K562 (cell line): ENCODE results near the gene RORC. TPM values are rescaled to one million over a fixed set of nuclear protein-coding genes. Genes with fewer than 3 reads are reported as not detected.

Experiments used
- ATAC-seq: fragments of 200-7000 bp; cut with Tn5 transposase; 3 replicates; pipeline ENCODE4 v1.9.1; 2020; ENCODE audit warnings: moderate library complexity
- BruUV-seq: library from RNA; stranded (reverse); fragments of 400-500 nt; replicated peaks from 2 replicates; lab custom pipeline; 2021; lab: Mats Ljungman, UMichigan
- CTCF ChIA-PET: fragments of 300-600 bp; formaldehyde crosslinking; extraction: SDS; loops from one replicate; lab custom pipeline; 2021; ENCODE audit warnings: low intra/inter-chr PET ratio; lab: Yijun Ruan, JAX
- POLR2A ChIA-PET: fragments of 300-600, 350-650 bp; sonication (Branson Sonifier 250); formaldehyde crosslinking; extraction: SDS; loops from one replicate; lab custom pipeline; 2021; ENCODE audit warnings: antibody characterized with exemption, inconsistent platforms; lab: Yijun Ruan, JAX
- DNase-seq, 4 experiments: peaks; one replicate each; pipeline versions ENCODE4 v3.0.0 to v3.0.0-alpha.2; 2011 to 2018; ENCODE audit warnings: low spot score in 3 of 4, mixed read lengths in 3 of 4; ENCODE audit errors: extremely low read depth in 1 of 4
- FAIRE-seq: peaks from 2 replicates; lab custom pipeline; 2011; peaks lifted over from hg19 to GRCh38; lab: Jason Lieb, UNC
- H2AFZ ChIP-seq: 2 replicates; pipeline ENCODE4 v1.6.0; 2011; ENCODE audit warnings: low read depth, low read length, control low read depth, inconsistent platforms
- H3K27ac ChIP-seq: fragments of 200-600 bp; 3 replicates; pipeline ENCODE4 v1.8.0; 2011; ENCODE audit warnings: low read depth, mild to moderate bottlenecking, control low read depth, inconsistent platforms, low read length, moderate library complexity, mixed read lengths; ENCODE audit errors: extremely low read depth
- H3K27me3 ChIP-seq, 2 experiments: fragments of 300-600 bp in 1 of 2; 2 replicates in 1 of 2; 3 replicates in 1 of 2; pipeline versions ENCODE4 v1.6.0 to v1.8.0; 2011; ENCODE audit warnings: inconsistent platforms in 2 of 2, low read length in 2 of 2, mild to moderate bottlenecking in 1 of 2, mixed read lengths in 1 of 2, moderate library complexity in 1 of 2; ENCODE audit not compliant: control insufficient read depth in 2 of 2, insufficient read depth in 2 of 2
- H3K36me3 ChIP-seq: fragments of 300-600 bp; 3 replicates; pipeline ENCODE4 v1.8.0; 2011; ENCODE audit warnings: mild to moderate bottlenecking, low read length, inconsistent platforms; ENCODE audit not compliant: control insufficient read depth, insufficient read depth
- H3K4me1 ChIP-seq, 2 experiments: fragments of 200-600 bp in 1 of 2; replicated peaks in 1 of 2; 2 replicates in 1 of 2; 3 replicates in 1 of 2; pipeline versions ENCODE4 v1.5.1 to v1.8.0; 2011; ENCODE audit warnings: inconsistent platforms in 2 of 2, low read length in 2 of 2, mild to moderate bottlenecking in 1 of 2, mixed read lengths in 1 of 2, moderate library complexity in 1 of 2; ENCODE audit not compliant: control insufficient read depth in 2 of 2, insufficient read depth in 2 of 2
- H3K4me2 ChIP-seq: 2 replicates; pipeline ENCODE4 v1.6.1; 2011; ENCODE audit warnings: low read length, control low read depth, inconsistent platforms, mixed read lengths; ENCODE audit not compliant: insufficient read depth
- H3K4me3 ChIP-seq: fragments of 200-600 bp; sonication (generic), shearing (Covaris generic); 2 replicates; pipeline ENCODE4 v1.5.1; 2016; ENCODE audit warnings: control low read depth, inconsistent platforms
- H3K79me2 ChIP-seq: fragments of 200-600 bp; 3 replicates; pipeline ENCODE4 v1.8.0; 2011; ENCODE audit warnings: low read length, inconsistent platforms; ENCODE audit not compliant: control insufficient read depth, insufficient read depth
- H3K9ac ChIP-seq, 2 experiments: 2 replicates each; pipeline versions ENCODE4 v1.6.0 to v1.6.1; 2011; ENCODE audit warnings: low read depth in 2 of 2, low read length in 2 of 2, control low read depth in 1 of 2, inconsistent platforms in 1 of 2, mild to moderate bottlenecking in 1 of 2, mixed read lengths in 1 of 2; ENCODE audit not compliant: insufficient read depth in 1 of 2
- H3K9me1 ChIP-seq: one replicate; pipeline ENCODE4 v1.6.0; 2011; ENCODE audit warnings: inconsistent platforms, mild to moderate bottlenecking, low read length, moderate library complexity; ENCODE audit not compliant: control insufficient read depth, insufficient read depth
- H3K9me3 ChIP-seq: replicated peaks from 2 replicates; pipeline ENCODE4 v1.5.1; 2011; ENCODE audit warnings: low read depth, low read length, inconsistent platforms; ENCODE audit not compliant: control insufficient read depth, insufficient read depth
- H4K20me1 ChIP-seq: replicated peaks from 2 replicates; pipeline ENCODE4 v1.6.1; 2011; ENCODE audit warnings: low read length, inconsistent platforms, mixed read lengths; ENCODE audit not compliant: control insufficient read depth, insufficient read depth
- CREM ChIP-seq: IDR thresholded peaks from 2 replicates; pipeline ENCODE4 v1.6.1; 2014; ENCODE audit warnings: antibody characterized with exemption, low read depth
- CTCF ChIP-seq, 3 experiments: IDR thresholded peaks in 2 of 3; conservative IDR thresholded peaks in 1 of 3; 2 replicates each; pipeline ENCODE4 v1.5.1; 2011 to 2012; ENCODE audit warnings: low read length in 3 of 3, mild to moderate bottlenecking in 3 of 3, control low read depth in 2 of 3, improper control_type of control experiment in 1 of 3, inconsistent platforms in 1 of 3, low read depth in 1 of 3, mixed read lengths in 1 of 3, moderate library complexity in 1 of 3; ENCODE audit not compliant: insufficient read depth in 2 of 3
- EGR1 ChIP-seq: fragments of 450-650 bp; conservative IDR thresholded peaks from 2 replicates; pipeline ENCODE4 v1.6.1; 2017; ENCODE audit warnings: mild to moderate bottlenecking
- ELF2 ChIP-seq: fragments of 250-450 bp; sonication (Bioruptor Pico); IDR thresholded peaks from 2 replicates; pipeline ENCODE4 v1.5.0; 2021; ENCODE audit warnings: mild to moderate bottlenecking
- ERF ChIP-seq: fragments of 450-650 bp; formaldehyde crosslinking; IDR thresholded peaks from 2 replicates; pipeline ENCODE4 v1.4.0; 2020; ENCODE audit warnings: mild to moderate bottlenecking, mixed read lengths
- HMGN3 ChIP-seq: IDR thresholded peaks from 2 replicates; pipeline ENCODE4 v1.6.1; 2011; ENCODE audit warnings: borderline replicate concordance, low read depth, mild to moderate bottlenecking, mixed read lengths, low read length; ENCODE audit not compliant: insufficient read length; ENCODE audit errors: extremely low read depth
- NFATC3 ChIP-seq: fragments of 450-650 bp; IDR thresholded peaks from 2 replicates; pipeline ENCODE4 v1.6.1; 2017; ENCODE audit warnings: mild to moderate bottlenecking
- NFE2 ChIP-seq: IDR thresholded peaks from 2 replicates; pipeline ENCODE4 v1.6.1; 2014; ENCODE audit warnings: antibody characterized with exemption, low read depth
- NUFIP1 ChIP-seq: fragments of 450-650 bp; IDR thresholded peaks from 2 replicates; pipeline ENCODE4 v1.6.1; 2018; ENCODE audit not compliant: partially characterized antibody
- TRIM28 ChIP-seq: fragments of 450-650 bp; IDR thresholded peaks from 2 replicates; pipeline ENCODE4 v1.6.1; 2017
- ZBTB2 ChIP-seq: fragments of 450-650 bp; IDR thresholded peaks from 2 replicates; pipeline ENCODE4 v1.6.1; 2016; ENCODE audit warnings: antibody characterized with exemption
- ZNF699 ChIP-seq: fragments of 250-450 bp; sonication (Bioruptor Pico); IDR thresholded peaks from 2 replicates; pipeline ENCODE4 v1.8.0; 2021; ENCODE audit warnings: mild to moderate bottlenecking, moderate library complexity; ENCODE audit not compliant: insufficient replicate concordance
- WGBS: fragments of 100-300 bp; shearing (Covaris generic); methylation state at CpG from one replicate; pipeline ENCODE4 v1.1.6; 2016; ENCODE audit warnings: low coverage, mixed read lengths; ENCODE audit not compliant: insufficient coverage; ENCODE audit errors: missing lambda C conversion rate; 5-methylcytosine and 5-hydroxymethylcytosine counted together
- in situ Hi-C: fragments of 300-500 bp; cut with MboI; formaldehyde crosslinking; loops from 4 replicates; pipeline ENCODE4 v1.15.0; 2018; ENCODE audit warnings: inconsistent platforms, mixed read lengths
- intact Hi-C: fragments of 100-400 bp; cut with micrococcal nuclease; formaldehyde crosslinking; loops from 2 replicates; pipeline ENCODE4 v1.14.2; 2022
- polyA plus RNA-seq, 8 experiments: library from polyadenylated mRNA; depleted of rRNA in 4 of 8; stranded (reverse) in 5 of 8; unstranded in 3 of 8; fragments of >200 nt; fragmentation: Nextera tagmentation in 2 of 8; fragmentation: Illumina TruSeq in 1 of 8; extraction: Ambion mirVana in 2 of 8; extraction: Trizol in 1 of 8; gene quantifications; 2 replicates each; pipeline versions ENCODE4 v1.2.1 to v1.2.3, GENCODE V29; 2011 to 2014; ENCODE audit warnings: inconsistent platforms in 1 of 8, missing spikeins in 1 of 8
- total RNA-seq, 7 experiments: library from RNA; depleted of rRNA in 6 of 7; stranded (reverse); fragments of >200 nt in 6 of 7; fragmentation: Illumina TruSeq in 2 of 7; extraction: Trizol in 2 of 7; gene quantifications; 2 replicates each; pipeline versions ENCODE4 v1.2.1 to v1.2.3, GENCODE V29; 2011 to 2021; ENCODE audit warnings: low replicate concordance in 1 of 7
- TF ChIP-seq, protein P1 (sequence below): IDR thresholded peaks from 2 replicates; pipeline ENCODE4 v1.6.1; 2012; ENCODE audit warnings: low read depth, low read length, improper control_type of control experiment, borderline replicate concordance
- TF ChIP-seq, protein P2 (sequence below): fragments of 450-650 bp; IDR thresholded peaks from 2 replicates; pipeline ENCODE4 v1.6.1; 2016; ENCODE audit warnings: borderline replicate concordance

Gene RORC
- total and polyA plus RNA-seq, 9 of the 15 experiments (the other 6 are each of a cell fraction or from before 2014, with no cell fraction given): not detected

DNA sequence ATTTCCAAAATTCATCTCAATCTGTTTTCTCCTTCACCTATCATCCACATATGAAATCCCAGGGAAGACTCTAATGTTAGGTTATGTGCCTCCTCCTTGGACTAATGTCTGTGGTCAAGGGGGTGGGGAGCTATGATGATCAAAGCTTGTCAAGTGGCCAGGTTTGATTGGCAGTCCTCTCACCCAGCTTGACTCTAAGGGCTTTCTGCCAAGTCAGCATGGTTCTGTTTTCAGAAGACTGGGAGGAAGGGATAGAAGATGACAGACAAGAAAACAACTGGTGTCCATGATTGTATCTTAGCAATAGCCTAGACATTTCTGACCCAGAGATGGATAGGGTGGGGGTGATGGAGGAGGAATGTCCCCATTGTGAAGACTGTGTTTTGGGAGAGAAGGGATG lies 31.0 kb upstream of the RORC start (continued):
- peak; percentile 39; the same call in 1 of the 2 replicates for TF ChIP-seq NFE2

- H3K9ac ChIP-seq: 0 out of 4 replicates have a peak overlapping the region, but pooled peaks of 1 of the 2 experiments have one; percentile 2
- FAIRE-seq (no peak), DNase-seq (peak in 1 of 4 experiments; percentile 10), ATAC-seq (peak; percentile 27; the same call in 2 of the 3 replicates)
- no peaks in the 10 kb centered on the region for H3K79me2 ChIP-seq
- BruUV-seq: no TSS peak
- peaks cover 0 to 21% of the 10 kb centered on the region in 2 experiments; a peak in 1 of 5 replicates for H3K27me3 ChIP-seq
- peaks cover 3% of the 10 kb centered on the region for H3K9me1 ChIP-seq
- no peak overlapping the region for H3K4me3 ChIP-seq
- H2AFZ ChIP-seq: no peak overlapping the region
- H3K27ac ChIP-seq: no peak overlapping the region
- peaks cover 0 to 2% of the 10 kb centered on the region in 2 experiments; a peak in 3 of 5 replicates for H3K4me1 ChIP-seq
- in situ Hi-C loops: no loop called here
- WGBS: 8% methylated on average over 7 of the region's 7 CpGs
- no peaks in the 10 kb centered on the region for H3K36me3 ChIP-seq
- ChIA-PET POLR2A (no interaction called here), CTCF (no interaction called here)
- no peaks in the 10 kb centered on the region for H3K9me3 ChIP-seq
- intact Hi-C loops: no loop called here
- H4K20me1 ChIP-seq: no peaks in the 10 kb centered on the region
- TF ChIP-seq EGR1 (no peak), ERF (CRISPR knock-in tag) (no peak), ELF2 (CRISPR knock-in tag) (no peak), CREM (no peak), CTCF (IDR thresholded peaks at IDR 0.05 in 2 of 3, conservative IDR thresholded peaks at IDR 0.05 in 1 of 3; ENCODE audit: insufficient read depth in 2 of 3, low read depth in 1 of 3, low read length in 3 of 3) (no peak), HMGN3 (no peak), TRIM28 (no peak), ZBTB2 (no peak), NFATC3 (no peak), NUFIP1 (no peak), ZNF699 (no peak)
- TF ChIP-seq, protein P1, sequence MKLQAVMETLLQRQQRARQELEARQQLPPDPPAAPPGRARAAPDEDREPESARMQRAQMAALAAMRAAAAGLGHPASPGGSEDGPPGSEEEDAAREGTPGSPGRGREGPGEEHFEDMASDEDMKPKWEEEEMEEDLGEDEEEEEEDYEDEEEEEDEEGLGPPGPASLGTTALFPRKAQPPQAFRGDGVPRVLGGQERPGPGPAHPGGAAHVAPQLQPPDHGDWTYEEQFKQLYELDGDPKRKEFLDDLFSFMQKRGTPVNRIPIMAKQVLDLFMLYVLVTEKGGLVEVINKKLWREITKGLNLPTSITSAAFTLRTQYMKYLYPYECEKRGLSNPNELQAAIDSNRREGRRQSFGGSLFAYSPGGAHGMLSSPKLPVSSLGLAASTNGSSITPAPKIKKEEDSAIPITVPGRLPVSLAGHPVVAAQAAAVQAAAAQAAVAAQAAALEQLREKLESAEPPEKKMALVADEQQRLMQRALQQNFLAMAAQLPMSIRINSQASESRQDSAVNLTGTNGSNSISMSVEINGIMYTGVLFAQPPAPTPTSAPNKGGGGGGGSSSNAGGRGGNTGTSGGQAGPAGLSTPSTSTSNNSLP: no peak
- TF ChIP-seq, protein P2, sequence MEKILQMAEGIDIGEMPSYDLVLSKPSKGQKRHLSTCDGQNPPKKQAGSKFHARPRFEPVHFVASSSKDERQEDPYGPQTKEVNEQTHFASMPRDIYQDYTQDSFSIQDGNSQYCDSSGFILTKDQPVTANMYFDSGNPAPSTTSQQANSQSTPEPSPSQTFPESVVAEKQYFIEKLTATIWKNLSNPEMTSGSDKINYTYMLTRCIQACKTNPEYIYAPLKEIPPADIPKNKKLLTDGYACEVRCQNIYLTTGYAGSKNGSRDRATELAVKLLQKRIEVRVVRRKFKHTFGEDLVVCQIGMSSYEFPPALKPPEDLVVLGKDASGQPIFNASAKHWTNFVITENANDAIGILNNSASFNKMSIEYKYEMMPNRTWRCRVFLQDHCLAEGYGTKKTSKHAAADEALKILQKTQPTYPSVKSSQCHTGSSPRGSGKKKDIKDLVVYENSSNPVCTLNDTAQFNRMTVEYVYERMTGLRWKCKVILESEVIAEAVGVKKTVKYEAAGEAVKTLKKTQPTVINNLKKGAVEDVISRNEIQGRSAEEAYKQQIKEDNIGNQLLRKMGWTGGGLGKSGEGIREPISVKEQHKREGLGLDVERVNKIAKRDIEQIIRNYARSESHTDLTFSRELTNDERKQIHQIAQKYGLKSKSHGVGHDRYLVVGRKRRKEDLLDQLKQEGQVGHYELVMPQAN: no peak
- H3K4me2 ChIP-seq: no peak overlapping the region
Measured at GRCh38 chr1:151860504-151861187, 29.0 kb upstream of the RORC start.
